HG02970 (cell line): ENCODE measurements around the gene ATP11B.

Experiments used
- ATAC-seq: cut with Tn5 transposase; IDR thresholded peaks from one replicate; pipeline ENCODE4 v1.9.1; 2021; ENCODE audit warnings: mild to moderate bottlenecking, moderate library complexity, moderate number of reproducible peaks; ENCODE audit not compliant: unreplicated experiment, low FRiP score

ATP11B gene

DNA sequence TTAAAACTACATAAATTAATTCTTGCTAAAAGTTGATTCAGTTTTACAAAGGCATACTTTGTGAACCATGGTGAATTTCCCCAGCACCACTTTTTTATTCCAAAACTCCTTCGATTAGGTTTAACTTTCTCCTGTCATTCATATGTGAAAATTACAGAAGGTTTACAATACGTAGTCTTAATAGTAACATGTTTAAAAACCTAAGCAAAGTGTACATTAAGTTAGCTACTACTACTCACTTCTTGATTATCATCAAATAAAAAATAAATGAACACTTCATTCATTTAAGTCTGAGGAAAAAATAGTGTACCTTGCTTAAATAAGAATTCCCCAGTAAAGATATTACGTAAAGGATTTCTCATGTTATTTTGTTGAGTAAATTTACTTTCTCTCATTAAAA lies 148.4 kb downstream of the ATP11B start:
- no peak for ATAC-seq

DNA sequence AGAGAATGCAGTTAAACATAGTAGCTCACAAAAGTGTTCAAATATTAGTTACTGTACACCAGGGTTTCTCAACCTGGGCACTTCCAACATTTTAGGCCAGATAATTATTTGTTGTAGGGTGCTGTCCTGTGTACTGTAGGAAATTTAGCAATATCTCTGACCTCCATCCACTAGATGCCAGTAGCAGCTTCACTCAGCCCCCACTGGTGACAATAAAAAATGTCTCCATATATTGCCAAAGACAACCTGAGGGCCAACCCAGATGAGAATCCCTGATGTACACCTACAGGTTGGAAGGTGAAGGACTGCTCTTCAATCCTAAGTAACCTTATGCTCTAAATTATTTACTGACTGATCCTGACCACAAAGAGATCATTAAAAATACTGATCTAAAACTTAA lies 154.6 kb downstream of the ATP11B start:
- no peak for ATAC-seq

DNA sequence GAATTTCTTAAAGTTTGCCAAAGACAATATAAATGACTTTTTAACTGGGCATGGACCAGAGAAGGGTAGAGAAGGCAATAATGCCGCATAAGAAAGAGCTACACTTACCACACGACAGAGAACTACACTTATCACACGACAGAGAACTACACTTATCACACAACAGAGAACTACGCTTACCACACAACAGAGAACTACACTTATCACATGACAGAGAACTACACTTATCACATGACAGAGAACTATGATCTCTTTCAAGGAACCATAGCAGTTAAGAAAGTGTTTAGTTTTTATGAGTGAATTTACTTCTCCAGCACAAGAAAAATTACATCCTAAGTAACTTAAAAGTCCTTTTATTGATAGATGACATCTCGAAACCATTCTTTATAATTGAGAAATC lies 155.0 kb downstream of the ATP11B start:
- ATAC-seq, result no peak

DNA sequence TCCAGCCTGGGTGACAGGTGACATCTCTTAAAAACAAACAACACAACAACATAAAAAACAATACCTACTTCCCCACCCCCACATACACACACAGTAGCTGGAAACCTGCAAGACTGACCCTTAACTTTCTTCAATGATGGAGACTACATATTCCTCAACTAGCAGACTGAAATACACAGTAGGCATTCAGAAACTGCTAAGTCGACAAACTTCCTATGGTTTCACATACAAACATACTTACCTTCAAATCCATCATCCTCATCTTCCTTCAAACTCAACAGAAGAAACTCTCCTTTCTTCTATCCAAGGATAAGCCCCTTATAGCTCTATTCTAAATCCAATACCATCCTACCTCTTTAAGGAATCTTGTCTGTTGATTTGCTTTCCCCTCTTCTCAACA lies 156.4 kb downstream of the ATP11B start:
- ATAC-seq, result no peak

DNA sequence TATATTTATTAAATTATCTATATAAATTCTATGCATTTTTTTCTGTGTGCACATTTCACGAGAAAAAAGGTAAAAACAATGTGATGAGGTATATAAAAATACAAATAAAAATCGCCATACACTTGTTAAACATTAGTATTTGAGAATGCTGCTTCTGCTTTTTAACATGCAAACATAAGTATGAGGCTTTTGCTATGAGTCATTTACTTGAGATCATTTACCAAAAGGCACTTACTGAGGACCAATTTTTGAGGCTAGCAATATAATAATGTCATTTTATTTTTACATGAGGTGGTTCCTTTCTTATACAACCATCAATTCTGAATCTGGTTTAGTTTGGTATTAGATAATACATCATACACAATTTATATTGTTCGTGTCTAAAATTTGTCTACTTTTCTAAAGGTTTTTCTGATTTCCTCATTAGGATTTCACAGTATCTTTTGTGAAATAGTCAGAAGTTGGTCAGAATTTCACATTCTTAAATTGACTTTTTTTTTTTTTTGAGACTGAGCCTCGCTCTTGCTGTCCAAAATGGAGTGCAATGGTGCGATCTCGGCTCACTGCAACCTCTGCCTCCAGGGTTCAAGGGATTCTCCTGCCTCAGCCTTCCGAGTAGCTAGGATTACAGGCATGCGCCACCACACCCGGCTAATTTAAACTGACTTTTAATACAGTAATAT lies 161.4 kb downstream of the ATP11B start:
- peak; percentile 77 for ATAC-seq

DNA sequence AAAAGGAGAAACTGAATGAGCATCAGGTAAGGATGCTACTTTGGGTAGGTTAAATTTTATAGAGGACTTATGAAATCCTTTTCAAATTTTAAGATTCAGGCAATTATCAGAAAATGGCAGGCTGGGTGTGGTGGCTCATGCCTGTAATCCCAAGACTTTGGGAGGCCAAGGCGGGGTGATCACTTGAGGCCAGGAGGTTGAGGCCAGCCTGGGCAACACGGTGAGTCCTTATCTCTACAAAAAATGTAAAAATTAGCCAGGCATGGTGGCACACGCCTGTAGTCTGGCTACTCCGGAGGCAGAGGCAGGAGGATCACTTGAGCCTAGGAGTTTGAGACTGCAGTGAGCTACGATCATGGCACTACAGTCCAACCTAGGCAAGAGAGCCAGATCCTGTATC lies 163.9 kb downstream of the ATP11B start:
- no peak for ATAC-seq

DNA sequence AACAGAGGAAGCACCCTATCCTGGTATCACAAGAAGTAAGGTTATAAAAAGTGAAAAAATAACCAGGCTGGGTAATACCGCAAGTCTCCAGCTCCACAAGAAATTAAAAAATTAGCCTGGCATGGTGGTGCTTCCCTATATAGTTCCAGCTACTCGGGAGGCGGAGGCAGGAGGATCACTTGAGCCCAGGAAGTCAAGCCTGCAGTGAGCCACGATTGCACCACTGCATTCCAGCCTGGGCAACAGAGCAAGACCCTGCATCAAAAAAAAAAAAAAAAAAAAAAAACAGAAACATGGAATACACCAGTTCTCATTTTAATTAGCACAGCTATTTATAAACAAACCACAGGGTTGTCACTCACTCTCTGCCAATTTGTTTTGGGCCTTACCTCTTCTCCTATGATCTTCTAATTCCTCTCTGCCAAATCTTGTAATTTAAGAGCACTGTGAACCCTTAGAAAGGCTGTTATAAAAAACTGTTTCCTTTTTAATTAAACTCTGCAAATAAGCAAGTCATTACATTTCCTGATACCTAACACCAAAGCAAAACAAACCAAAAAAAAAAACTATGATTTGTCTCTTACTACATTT lies 164.5 kb downstream of the ATP11B start:
- ATAC-seq, result no peak

DNA sequence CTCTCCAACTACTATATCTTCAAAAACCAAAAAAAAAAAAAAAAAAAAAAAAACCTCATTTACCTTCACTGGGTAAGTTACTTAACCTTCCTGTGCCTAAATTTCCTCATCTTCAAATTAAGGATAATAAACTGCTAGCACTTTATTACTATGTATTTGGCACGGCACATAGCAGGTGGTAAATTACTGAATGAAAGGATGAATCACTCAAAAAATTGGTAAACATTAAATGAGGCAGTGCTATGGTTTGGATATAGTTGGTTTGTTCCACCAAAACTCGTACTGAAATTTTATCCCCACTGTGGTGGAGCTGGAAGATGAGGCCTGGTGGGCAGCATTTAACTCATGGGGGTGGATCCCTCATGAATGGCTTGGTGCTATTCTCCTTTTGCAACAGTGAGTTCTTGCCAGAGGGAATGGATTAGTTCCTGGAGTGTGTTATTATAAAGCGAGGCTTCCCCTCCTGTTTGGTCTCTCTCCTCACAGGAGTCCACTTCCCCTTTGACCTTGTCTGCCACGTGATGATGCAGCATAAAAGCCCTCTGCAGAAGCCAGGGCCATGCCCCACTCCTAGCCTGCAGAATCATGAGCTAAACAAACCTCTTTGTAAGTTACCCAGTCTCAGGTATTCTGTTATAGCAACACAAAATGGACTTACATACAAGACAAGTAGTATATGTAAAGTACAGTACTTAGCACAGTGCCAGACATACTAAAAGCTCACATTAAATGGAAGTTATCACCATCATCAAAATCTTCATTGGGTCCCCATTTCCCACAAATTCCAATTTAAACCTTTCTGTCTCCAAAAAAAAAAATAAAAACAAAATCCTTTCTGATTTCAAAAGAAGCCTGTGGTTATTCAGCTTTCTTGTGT lies 166.4 kb downstream of the ATP11B start:
- no peak for ATAC-seq

DNA sequence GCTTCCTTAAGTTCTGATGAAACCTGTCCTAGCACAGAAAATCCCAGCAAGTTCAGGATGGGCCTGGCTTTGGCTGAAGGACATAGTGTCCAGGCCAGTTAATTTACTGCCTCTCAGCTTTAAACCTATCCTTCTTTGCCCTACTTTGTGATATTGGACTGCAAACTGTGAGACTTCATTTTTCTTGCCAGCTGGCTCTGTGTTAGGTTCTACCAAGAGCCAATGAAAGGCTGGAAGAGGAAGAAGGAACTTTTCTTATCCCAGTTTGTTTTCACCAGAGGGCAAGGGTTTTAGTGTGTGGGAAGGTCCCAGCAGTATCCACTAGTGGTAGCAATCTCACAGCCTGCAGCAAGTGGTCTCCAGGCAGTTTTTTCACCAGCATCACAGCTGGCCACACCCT lies 168.9 kb downstream of the ATP11B start:
- ATAC-seq, result no peak

DNA sequence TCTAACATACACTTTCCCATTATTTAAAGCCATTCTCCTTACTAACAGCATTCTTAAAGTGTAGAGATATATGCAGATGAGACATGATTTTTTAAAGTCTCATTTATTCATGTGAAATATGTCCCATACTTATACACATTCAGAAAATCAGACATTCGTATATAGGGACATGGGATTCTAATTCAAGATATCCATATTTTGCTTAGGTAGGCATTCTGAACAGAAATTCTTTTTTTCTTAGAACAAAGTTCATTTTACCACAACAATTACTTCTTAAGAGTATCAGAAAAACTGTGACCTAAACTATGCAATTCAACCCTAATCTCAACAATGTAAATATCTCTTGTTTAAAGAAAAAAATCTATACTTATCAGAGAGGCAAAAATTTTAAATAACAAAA lies 170.9 kb downstream of the ATP11B start:
- ATAC-seq, result no peak

DNA sequence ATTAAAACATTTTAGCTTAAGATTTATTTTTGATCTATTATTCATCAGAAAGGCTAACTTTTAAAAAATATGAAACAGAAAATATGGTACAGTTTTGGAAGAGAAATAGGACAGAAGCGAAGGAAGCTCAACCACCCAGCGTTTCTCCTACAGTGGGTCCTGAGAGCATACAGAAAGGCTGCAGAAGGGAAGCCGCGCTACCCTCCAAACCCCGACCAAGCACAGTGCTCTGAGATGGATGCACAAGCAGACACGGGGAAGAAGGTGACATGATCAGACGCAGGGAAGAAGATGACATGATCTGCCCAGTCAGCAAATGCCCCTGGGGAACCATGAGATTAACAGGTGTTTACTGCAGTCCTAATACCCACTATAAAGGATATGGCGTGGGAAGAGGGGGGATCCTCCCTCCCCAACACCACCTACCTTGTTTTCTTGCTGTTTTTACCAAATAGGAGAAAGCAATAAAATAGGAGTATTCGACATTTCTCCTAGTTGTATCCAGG lies 172.6 kb downstream of the ATP11B start:
- ATAC-seq, result no peak

DNA sequence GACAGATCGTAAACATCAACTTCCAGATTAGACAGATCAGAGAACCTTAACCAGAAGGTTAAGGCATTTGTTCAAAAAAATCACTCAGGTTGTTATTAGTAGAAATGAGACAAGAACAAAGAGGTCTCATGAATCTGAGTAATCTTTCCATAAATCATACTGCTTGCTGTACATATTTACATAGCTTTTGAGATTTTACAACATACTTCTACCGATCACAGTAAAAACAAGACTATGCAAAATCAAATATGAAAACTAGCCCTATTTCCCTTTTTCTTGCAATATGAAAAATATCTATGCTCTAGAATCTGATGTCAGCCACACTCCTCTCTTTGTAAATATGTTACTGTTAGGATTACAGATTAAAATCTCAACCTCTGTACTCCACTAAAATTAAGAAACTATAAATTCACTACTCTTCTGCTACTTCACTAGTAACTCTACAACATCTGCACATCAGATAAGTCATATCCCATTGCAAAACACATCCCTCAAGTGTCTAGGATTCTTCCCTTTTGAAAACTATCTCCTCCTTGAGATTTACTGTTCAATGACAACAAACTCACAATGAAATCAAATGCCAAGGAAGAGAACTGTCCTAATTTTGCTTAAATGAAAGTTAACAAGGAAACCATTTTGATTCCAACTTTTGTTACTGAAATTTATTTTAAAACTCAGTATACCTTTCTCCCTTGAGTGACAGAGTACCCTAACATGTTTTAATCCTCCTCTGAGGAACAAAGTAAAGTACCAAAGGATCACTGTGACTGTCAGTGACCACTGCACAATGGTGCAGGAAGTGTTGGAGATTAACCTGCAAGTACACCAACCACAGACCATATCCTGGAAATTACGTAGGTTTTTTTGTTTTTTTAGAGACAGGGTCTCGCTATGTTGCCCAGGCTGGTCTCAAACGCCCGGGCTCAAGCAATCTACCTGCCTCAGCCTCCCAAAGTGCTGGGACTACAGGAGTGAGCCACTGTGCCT lies 174.2 kb downstream of the ATP11B start:
- no peak for ATAC-seq

DNA sequence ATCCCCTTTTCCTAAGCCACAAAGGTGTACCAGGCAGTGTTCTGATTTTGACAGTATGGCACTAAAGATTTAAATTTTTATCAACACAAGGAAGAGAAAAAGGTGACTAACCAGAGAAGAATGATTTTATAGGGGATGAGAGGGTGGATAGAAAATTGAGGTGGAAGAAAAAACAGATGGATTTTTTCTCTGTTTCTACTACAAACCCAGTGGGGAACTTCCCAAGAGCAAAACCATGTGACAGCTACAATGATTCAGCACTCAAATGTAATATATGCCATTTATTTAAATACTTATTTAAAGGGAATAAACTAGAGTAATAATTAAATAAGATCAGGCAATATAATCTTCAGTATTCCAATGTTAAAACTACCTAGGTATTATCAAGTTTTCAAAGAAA lies 176.0 kb downstream of the ATP11B start:
- no peak for ATAC-seq

DNA sequence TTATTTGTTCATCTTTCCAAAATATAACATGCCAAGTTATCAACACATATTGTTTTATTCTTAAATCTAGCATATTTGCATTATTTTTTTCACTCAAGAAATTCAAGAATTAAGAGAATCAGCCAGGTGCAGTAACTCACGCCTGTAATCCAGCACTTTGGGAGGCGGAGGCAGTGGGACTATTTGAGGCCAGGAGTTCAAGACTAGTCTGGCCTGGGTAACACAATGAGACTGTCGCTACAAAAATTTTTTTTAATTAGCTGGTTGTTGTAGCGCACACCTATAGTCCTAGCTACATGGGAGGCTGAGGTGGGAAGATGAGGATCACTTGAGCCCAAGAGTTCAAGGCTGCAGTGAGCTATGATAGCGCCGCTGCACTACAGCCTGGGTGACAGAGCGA lies 176.5 kb downstream of the ATP11B start:
- ATAC-seq, result no peak

DNA sequence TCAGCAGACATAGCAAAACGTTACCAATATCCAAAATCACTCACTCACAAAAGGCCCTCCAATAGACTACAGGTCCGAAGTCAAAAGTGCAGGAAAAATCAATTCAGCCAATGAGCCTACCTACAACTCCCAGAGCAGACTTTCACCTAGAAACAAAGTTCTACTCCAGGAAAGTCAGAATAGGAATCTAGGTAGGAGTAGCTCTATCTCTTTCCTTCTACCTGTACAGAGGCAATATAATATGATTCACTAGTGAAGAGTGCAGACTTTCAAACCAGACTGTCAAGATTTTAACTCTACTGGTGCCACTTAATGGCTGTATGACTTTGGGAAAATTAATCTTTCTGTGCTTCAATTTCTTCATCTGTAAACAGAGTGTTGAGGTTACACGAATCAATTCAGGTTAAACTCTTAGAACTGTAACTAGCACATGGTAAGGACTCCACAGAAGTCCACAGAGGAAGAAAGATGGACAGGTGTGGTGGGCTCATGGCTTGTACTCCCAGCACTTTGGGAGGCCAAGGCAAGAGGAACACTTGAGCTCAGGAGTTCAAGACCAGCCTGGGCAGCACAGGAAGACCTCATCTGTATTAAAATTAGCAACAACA lies 177.6 kb downstream of the ATP11B start:
- ATAC-seq, result no peak
